ENCODE data around the gene TRIM42. TPM values are rescaled to one million over a fixed set of nuclear protein-coding genes. Genes with fewer than 3 reads are reported as not detected.

Gene TRIM42
- total and polyA plus RNA-seq, 2 donors (not counting 1 experiment from before 2014, with no cell fraction given) = not detected

DNA sequence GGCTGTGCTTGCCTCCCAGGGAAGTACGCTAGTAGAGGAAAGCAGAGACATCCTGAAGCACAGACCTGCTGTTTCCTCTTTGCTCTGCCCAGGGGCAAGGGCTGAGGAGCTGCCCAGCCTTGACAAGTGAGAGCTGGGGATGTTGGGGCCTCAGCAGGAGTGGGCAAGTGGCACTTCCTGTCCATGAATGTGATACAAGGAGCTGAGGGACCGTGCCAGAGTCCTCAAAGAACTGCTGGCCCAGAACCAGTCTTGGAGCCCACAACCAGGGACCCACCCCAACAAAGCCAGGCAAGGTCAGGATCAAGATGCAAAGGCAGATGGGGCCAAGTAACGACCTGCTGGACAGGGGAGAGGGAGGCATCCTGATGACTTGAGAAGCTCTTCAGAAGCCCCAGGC, 70.3 kb downstream of the TRIM42 start:
- no peak overlapping the region for H3K27ac ChIP-seq (ENCODE audit: insufficient read depth, low read length)
- no peak for DNase-seq (ENCODE audit: low read depth in 2 of 2)
- TF ChIP-seq EZH2 (IDR thresholded peaks at IDR 0.05; ENCODE audit: low read length, missing control alignments) = no peak
- TF ChIP-seq CTCF (conservative IDR thresholded peaks at IDR 0.05 in 1 of 2, IDR thresholded peaks at IDR 0.05 in 1 of 2; ENCODE audit: low read depth in 1 of 2, low read length in 2 of 2) = no peak
- H2AFZ ChIP-seq (ENCODE audit: low read length) = no peak overlapping the region
- H3K4me1 ChIP-seq (ENCODE audit: control insufficient read depth, extremely low read depth, insufficient read depth, low read length) = no peaks in the 10 kb centered on the region
- H3K4me2 ChIP-seq (ENCODE audit: extremely low read depth, insufficient read depth, low read length) = no peak overlapping the region
- no peaks in the 10 kb centered on the region for H3K79me2 ChIP-seq (ENCODE audit: control insufficient read depth, insufficient read depth, low read length)
- no peak overlapping the region for H3K9ac ChIP-seq (ENCODE audit: insufficient read depth, low read length)
- no peaks in the 10 kb centered on the region for H3K9me3 ChIP-seq (ENCODE audit: control insufficient read depth, insufficient read depth, low read depth, low read length)
- H3K4me3 ChIP-seq (replicated peaks in 1 of 4; ENCODE audit: control extremely low read depth in 1 of 4, insufficient read depth in 1 of 4, low read depth in 3 of 4, low read length in 4 of 4) = no peak overlapping the region
- no peaks in the 10 kb centered on the region for H4K20me1 ChIP-seq (ENCODE audit: control insufficient read depth, extremely low read depth, insufficient read depth, low read length)
- H3K36me3 ChIP-seq (ENCODE audit: control insufficient read depth, insufficient read depth, low read length) = no peaks in the 10 kb centered on the region
- no peaks in the 10 kb centered on the region for H3K27me3 ChIP-seq (ENCODE audit: control insufficient read depth, insufficient read depth, low read length)

DNA sequence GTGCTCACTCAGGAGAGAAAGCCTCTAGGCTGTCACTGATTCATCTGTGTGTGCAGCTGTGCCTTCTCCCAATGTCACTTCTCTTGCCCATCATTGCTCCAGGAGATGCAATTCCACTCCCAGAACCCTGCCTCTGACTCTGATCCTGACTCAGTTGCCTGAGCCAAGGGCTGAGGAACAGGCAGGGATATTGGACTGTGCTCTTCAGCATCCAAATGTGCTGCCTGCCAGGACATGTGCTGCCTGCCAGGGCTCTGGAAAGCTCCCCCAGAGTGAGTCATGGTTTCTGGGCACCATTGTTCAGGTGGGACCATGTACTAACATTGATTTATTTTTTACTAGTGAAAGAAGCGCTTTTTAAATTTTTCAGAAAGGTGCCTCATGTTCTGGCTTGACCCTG, 71.0 kb downstream of the TRIM42 start:
- H3K4me2 ChIP-seq (ENCODE audit: extremely low read depth, insufficient read depth, low read length) = no peak overlapping the region
- no peaks in the 10 kb centered on the region for H3K36me3 ChIP-seq (ENCODE audit: control insufficient read depth, insufficient read depth, low read length)
- TF ChIP-seq CTCF (conservative IDR thresholded peaks at IDR 0.05 in 1 of 2, IDR thresholded peaks at IDR 0.05 in 1 of 2; ENCODE audit: low read depth in 1 of 2, low read length in 2 of 2) (no peak), EZH2 (IDR thresholded peaks at IDR 0.05; ENCODE audit: low read length, missing control alignments) (no peak)
- no peaks in the 10 kb centered on the region for H3K79me2 ChIP-seq (ENCODE audit: control insufficient read depth, insufficient read depth, low read length)
- no peaks in the 10 kb centered on the region for H3K9me3 ChIP-seq (ENCODE audit: control insufficient read depth, insufficient read depth, low read depth, low read length)
- H3K27me3 ChIP-seq (ENCODE audit: control insufficient read depth, insufficient read depth, low read length) = no peaks in the 10 kb centered on the region
- no peak for DNase-seq (ENCODE audit: low read depth in 2 of 2)
- no peak overlapping the region for H3K9ac ChIP-seq (ENCODE audit: insufficient read depth, low read length)
- no peaks in the 10 kb centered on the region for H3K4me1 ChIP-seq (ENCODE audit: control insufficient read depth, extremely low read depth, insufficient read depth, low read length)
- no peak overlapping the region for H2AFZ ChIP-seq (ENCODE audit: low read length)
- no peaks in the 10 kb centered on the region for H4K20me1 ChIP-seq (ENCODE audit: control insufficient read depth, extremely low read depth, insufficient read depth, low read length)
- H3K4me3 ChIP-seq (replicated peaks in 1 of 4; ENCODE audit: control extremely low read depth in 1 of 4, insufficient read depth in 1 of 4, low read depth in 3 of 4, low read length in 4 of 4) = no peak overlapping the region
- no peak overlapping the region for H3K27ac ChIP-seq (ENCODE audit: insufficient read depth, low read length)

Data from fibroblast of lung (primary cell).